Hepatocyte (in vitro differentiated cells): ENCODE data around the gene CMTM3. TPM values are rescaled to one million over a fixed set of nuclear protein-coding genes. Genes with fewer than 3 reads are reported as not detected.

ENCODE experiments used
- DNase-seq: peaks from one replicate; pipeline ENCODE4 v3.0.0-alpha.2; 2016; ENCODE audit warnings: low spot score
- H2AFZ ChIP-seq: fragments of 200-600 bp; sonication (generic); 2 replicates; pipeline ENCODE4 v1.6.0; 2016; ENCODE audit warnings: antibody characterized with exemption, mild to moderate bottlenecking
- H3K27ac ChIP-seq: fragments of 200-600 bp; sonication (generic); 2 replicates; pipeline ENCODE4 v1.5.1; 2016; ENCODE audit warnings: mild to moderate bottlenecking
- H3K27me3 ChIP-seq: fragments of 200-600 bp; sonication (generic); 2 replicates; pipeline ENCODE4 v1.6.1; 2016
- H3K36me3 ChIP-seq: fragments of 200-600 bp; sonication (generic); replicated peaks from 2 replicates; pipeline ENCODE4 v1.5.1; 2016; ENCODE audit warnings: low read depth; ENCODE audit not compliant: insufficient read depth
- H3K4me1 ChIP-seq: fragments of 200-600 bp; sonication (generic); 2 replicates; pipeline ENCODE4 v1.5.1; 2016; ENCODE audit warnings: mild to moderate bottlenecking, moderate library complexity; ENCODE audit not compliant: insufficient read depth
- H3K4me2 ChIP-seq: fragments of 200-600 bp; sonication (generic); 2 replicates; pipeline ENCODE4 v1.6.0; 2016
- H3K4me3 ChIP-seq: fragments of 200-600 bp; sonication (generic); 2 replicates; pipeline ENCODE4 v1.5.1; 2016; ENCODE audit warnings: mild to moderate bottlenecking
- H3K79me2 ChIP-seq: fragments of 200-600 bp; sonication (generic); 2 replicates; pipeline ENCODE4 v1.6.0; 2017; ENCODE audit warnings: mild to moderate bottlenecking
- H3K9me2 ChIP-seq: fragments of 200-600 bp; sonication (generic); replicated peaks from 2 replicates; pipeline ENCODE4 v1.6.0; 2017; ENCODE audit warnings: mild to moderate bottlenecking; ENCODE audit not compliant: insufficient read depth
- H3K9me3 ChIP-seq: fragments of 200-600 bp; sonication (generic); 2 replicates; pipeline ENCODE4 v1.5.1; 2016; ENCODE audit warnings: low read depth, mild to moderate bottlenecking
- H4K20me1 ChIP-seq: fragments of 200-600 bp; sonication (generic); 2 replicates; pipeline ENCODE4 v1.6.0; 2016; ENCODE audit warnings: mild to moderate bottlenecking; ENCODE audit not compliant: insufficient read depth, poor library complexity, severe bottlenecking
- CTCF ChIP-seq: fragments of 200-600 bp; sonication (generic); IDR thresholded peaks from 2 replicates; pipeline ENCODE4 v1.5.1; 2016; ENCODE audit warnings: antibody characterized with exemption, mild to moderate bottlenecking; ENCODE audit not compliant: poor library complexity
- EZH2 ChIP-seq: fragments of 200-600 bp; sonication (generic); IDR thresholded peaks from 2 replicates; pipeline ENCODE4 v1.6.1; 2016; ENCODE audit warnings: antibody characterized with exemption, mild to moderate bottlenecking, borderline replicate concordance
- EZH2phosphoT487 ChIP-seq: fragments of 200-600 bp; sonication (generic); IDR thresholded peaks from one replicate; pipeline ENCODE4 v1.6.1; 2018; ENCODE audit warnings: antibody characterized with exemption, mild to moderate bottlenecking, low read depth, moderate library complexity; ENCODE audit not compliant: unreplicated experiment, severe bottlenecking
- WGBS: methylation state at CpG from one replicate; pipeline ENCODE4 v1.1.6; 2016; ENCODE audit warnings: low lambda C conversion rate; ENCODE audit errors: missing lambda C conversion rate; 5-methylcytosine and 5-hydroxymethylcytosine counted together
- polyA plus RNA-seq: library from polyadenylated mRNA; unstranded; fragments of >200 nt; fragmentation: Nextera tagmentation; extraction: Ambion mirVana; gene quantifications from 2 replicates; pipeline ENCODE4 v1.2.1, GENCODE V29; 2016
- total RNA-seq: library from RNA; depleted of rRNA; stranded (reverse); fragments of >200 nt; gene quantifications from 2 replicates; pipeline ENCODE4 v1.2.3, GENCODE V29; 2014

The CMTM3 gene
- total and polyA plus RNA-seq, 2 experiments from 2014 or later: 32.5 to 55.1 TPM

GRCh38 chr16:66578651-66579531 lies 25.6 kb upstream of the CMTM3 start, which contains the start of gene CMTM2:
TSS of gene CMTM2 (plus strand) at chr16:66579463. CDS start at chr16:66579608, 145 bp downstream.
- H3K9me2 ChIP-seq: no peaks in the 10 kb centered on the region
- H3K79me2 ChIP-seq: no peaks in the 10 kb centered on the region
- no peak within 1 kb of the TSS for H3K4me3 ChIP-seq
- 44% methylated on average over 60 of the region's 77 CpGs for WGBS
- H4K20me1 ChIP-seq: no peaks in the 10 kb centered on the region
- no peaks in the 10 kb centered on the region for H3K36me3 ChIP-seq
- H3K27me3 ChIP-seq: peaks cover 23% of the 10 kb centered on the region
- H3K27ac ChIP-seq: no peak within 1 kb of the TSS
- TF ChIP-seq EZH2 (peak; percentile 86), CTCF (no peak)
- no peaks in the 10 kb centered on the region for H3K4me1 ChIP-seq
- no peaks in the 10 kb centered on the region for H3K9me3 ChIP-seq
- DNase-seq: no peak
- no peak within 1 kb of the TSS for H2AFZ ChIP-seq
- H3K4me2 ChIP-seq: peak within 1 kb of the TSS; percentile 78

- Histone ChIP-seq H3K79me2 (no peaks in the 10 kb centered on the region), H3K27me3 (peaks cover 23% of the 10 kb centered on the region), H3K9me3 (no peaks in the 10 kb centered on the region), H2AFZ (no peak overlapping the region), H3K27ac (no peak overlapping the region), H3K4me3 (no peak overlapping the region), H3K4me2 (no peak overlapping the region), H3K9me2 (no peaks in the 10 kb centered on the region), H4K20me1 (no peaks in the 10 kb centered on the region), H3K4me1 (no peaks in the 10 kb centered on the region), H3K36me3 (no peaks in the 10 kb centered on the region)
- WGBS: 63% methylated on average over 4 of the region's 4 CpGs
- TF ChIP-seq EZH2phosphoT487 (no peak), CTCF (peak; percentile 15), EZH2 (no peak)
- DNase-seq: no peak
Observed at GRCh38 chr16:66580605-66581209, 23.8 kb upstream of the CMTM3 start.

GRCh38 chr16:66581246-66581952 lies 23.1 kb upstream of the CMTM3 start:
- no peaks in the 10 kb centered on the region for H3K79me2 ChIP-seq
- H3K4me2 ChIP-seq: no peak overlapping the region
- no peaks in the 10 kb centered on the region for H3K9me3 ChIP-seq
- H3K27ac ChIP-seq: no peak overlapping the region
- H4K20me1 ChIP-seq: no peaks in the 10 kb centered on the region
- TF ChIP-seq EZH2 (no peak), CTCF (no peak), EZH2phosphoT487 (no peak)
- no peaks in the 10 kb centered on the region for H3K4me1 ChIP-seq
- no peak overlapping the region for H3K4me3 ChIP-seq
- DNase-seq: peak; percentile 26
- H2AFZ ChIP-seq: no peak overlapping the region
- H3K9me2 ChIP-seq: no peaks in the 10 kb centered on the region
- H3K36me3 ChIP-seq: no peaks in the 10 kb centered on the region
- 88% methylated on average over 3 of the region's 3 CpGs for WGBS
- H3K27me3 ChIP-seq: peaks cover 23% of the 10 kb centered on the region
